Spleen (tissue), 7 donors: ENCODE data around the gene DLX1.

Source experiments
- POLR2A ChIP-seq, 3 donors: fragments of 450-650 bp; IDR thresholded peaks; one replicate each; pipeline ENCODE4 v1.5.1; 2017; ENCODE audit warnings: antibody characterized with exemption in 3 of 3, mild to moderate bottlenecking in 1 of 3
- POLR2AphosphoS5 ChIP-seq, 3 donors: sonication (generic); formaldehyde crosslinking; IDR thresholded peaks; one replicate each; pipeline ENCODE4 v1.5.1; 2017; ENCODE audit warnings: antibody characterized with exemption in 3 of 3
- TF ChIP-seq, protein P1 (sequence below), 11 experiments: fragments of 200-600 bp in 7 of 11; fragments of 450-650 bp in 4 of 11; sonication (generic) in 4 of 11; IDR thresholded peaks in 8 of 11; conservative IDR thresholded peaks in 3 of 11; 1 replicate in 7 of 11; 2 replicates in 4 of 11; pipeline versions ENCODE4 v1.4.0 to v1.8.0; 2016 to 2021; ENCODE audit warnings: antibody characterized with exemption in 11 of 11, inconsistent platforms in 4 of 11, mild to moderate bottlenecking in 1 of 11
- donor health status: DM: no; HTN: no; CAD: no; lungs with moderate emphysema.
- donor health status: DM: no; HTN: no; CAD: no.
- donor health status: DM: no; HTN: no; CAD: no.

- TF ChIP-seq, protein P1, sequence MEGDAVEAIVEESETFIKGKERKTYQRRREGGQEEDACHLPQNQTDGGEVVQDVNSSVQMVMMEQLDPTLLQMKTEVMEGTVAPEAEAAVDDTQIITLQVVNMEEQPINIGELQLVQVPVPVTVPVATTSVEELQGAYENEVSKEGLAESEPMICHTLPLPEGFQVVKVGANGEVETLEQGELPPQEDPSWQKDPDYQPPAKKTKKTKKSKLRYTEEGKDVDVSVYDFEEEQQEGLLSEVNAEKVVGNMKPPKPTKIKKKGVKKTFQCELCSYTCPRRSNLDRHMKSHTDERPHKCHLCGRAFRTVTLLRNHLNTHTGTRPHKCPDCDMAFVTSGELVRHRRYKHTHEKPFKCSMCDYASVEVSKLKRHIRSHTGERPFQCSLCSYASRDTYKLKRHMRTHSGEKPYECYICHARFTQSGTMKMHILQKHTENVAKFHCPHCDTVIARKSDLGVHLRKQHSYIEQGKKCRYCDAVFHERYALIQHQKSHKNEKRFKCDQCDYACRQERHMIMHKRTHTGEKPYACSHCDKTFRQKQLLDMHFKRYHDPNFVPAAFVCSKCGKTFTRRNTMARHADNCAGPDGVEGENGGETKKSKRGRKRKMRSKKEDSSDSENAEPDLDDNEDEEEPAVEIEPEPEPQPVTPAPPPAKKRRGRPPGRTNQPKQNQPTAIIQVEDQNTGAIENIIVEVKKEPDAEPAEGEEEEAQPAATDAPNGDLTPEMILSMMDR (IDR thresholded peaks at IDR 0.05 in 8 of 11, conservative IDR thresholded peaks at IDR 0.05 in 3 of 11), result peak in 2 of 11 experiments; percentile 6 to 35
- TF ChIP-seq POLR2A (IDR thresholded peaks at IDR 0.05), result no peak
- no peak for TF ChIP-seq POLR2AphosphoS5 (IDR thresholded peaks at IDR 0.05)
These were observed 1.2 kb downstream of the DLX1 start for GRCh38 chr2:172086241-172087206.
